ENCODE data around the gene ELAC2. TPM values are rescaled to one million over a fixed set of nuclear protein-coding genes. Genes with fewer than 3 reads are reported as not detected.

The ELAC2 gene
- total RNA-seq, 1 donor from 2014 or later: 43.1 TPM

DNA sequence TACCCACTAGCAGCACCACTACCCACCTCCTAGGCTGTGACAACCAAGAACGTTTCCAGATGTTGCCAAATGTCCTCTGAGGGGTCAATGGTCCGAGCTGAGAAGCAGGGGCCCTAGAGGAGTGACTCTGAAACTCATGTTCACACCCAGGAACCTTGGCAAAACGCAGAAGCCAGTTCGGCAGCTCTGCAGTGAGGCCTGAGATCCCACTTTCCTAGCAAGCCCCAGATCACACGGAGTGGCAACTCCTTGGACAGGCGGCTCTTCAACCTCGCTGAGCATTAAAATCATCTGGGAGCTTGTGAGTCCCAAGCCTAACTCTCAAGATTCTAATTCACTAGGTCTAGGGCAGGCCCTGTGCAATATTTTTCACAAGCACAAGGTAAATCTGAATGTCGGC lies 17.3 kb downstream of the ELAC2 start:
- Mint-ChIP-seq H3K4me1 (ENCODE audit: low read depth) (no peaks in the 10 kb centered on the region), H3K36me3 (ENCODE audit: low read depth) (peaks cover 26% of the 10 kb centered on the region), H3K27me3 (ENCODE audit: low read depth) (no peaks in the 10 kb centered on the region), H3K9me3 (ENCODE audit: low read depth) (no peaks in the 10 kb centered on the region), H3K4me3 (ENCODE audit: unreplicated experiment) (no peak overlapping the region), H3K27ac (ENCODE audit: unreplicated experiment) (no peak overlapping the region)
- no peak for DNase-seq (ENCODE audit: low spot score)
- TF ChIP-seq, protein P1, sequence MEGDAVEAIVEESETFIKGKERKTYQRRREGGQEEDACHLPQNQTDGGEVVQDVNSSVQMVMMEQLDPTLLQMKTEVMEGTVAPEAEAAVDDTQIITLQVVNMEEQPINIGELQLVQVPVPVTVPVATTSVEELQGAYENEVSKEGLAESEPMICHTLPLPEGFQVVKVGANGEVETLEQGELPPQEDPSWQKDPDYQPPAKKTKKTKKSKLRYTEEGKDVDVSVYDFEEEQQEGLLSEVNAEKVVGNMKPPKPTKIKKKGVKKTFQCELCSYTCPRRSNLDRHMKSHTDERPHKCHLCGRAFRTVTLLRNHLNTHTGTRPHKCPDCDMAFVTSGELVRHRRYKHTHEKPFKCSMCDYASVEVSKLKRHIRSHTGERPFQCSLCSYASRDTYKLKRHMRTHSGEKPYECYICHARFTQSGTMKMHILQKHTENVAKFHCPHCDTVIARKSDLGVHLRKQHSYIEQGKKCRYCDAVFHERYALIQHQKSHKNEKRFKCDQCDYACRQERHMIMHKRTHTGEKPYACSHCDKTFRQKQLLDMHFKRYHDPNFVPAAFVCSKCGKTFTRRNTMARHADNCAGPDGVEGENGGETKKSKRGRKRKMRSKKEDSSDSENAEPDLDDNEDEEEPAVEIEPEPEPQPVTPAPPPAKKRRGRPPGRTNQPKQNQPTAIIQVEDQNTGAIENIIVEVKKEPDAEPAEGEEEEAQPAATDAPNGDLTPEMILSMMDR (IDR thresholded peaks at IDR 0.05): no peak

DNA sequence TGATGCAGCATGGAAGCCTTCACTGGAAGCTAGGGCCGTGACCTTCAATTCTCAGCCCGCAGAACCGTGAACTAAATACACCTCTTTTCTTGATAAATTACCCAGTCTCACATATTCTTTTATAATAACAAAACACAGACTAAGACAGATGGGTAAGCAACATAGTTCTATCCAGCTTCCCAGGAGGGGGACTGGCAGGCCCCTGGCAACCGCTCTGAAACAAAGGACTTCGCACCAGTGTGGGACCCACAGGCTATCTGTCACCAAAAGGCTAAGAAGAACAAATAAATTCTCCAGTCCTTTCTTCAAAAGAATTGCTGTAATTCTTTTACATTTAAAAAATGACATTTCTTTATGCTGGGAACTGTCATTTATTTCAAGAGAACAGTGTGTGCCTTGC lies 19.0 kb downstream of the ELAC2 start:
- Mint-ChIP-seq H3K27me3 (ENCODE audit: low read depth) (no peaks in the 10 kb centered on the region), H3K4me1 (ENCODE audit: low read depth) (no peaks in the 10 kb centered on the region), H3K27ac (ENCODE audit: unreplicated experiment) (no peak overlapping the region), H3K36me3 (ENCODE audit: low read depth) (peaks cover 38% of the 10 kb centered on the region), H3K4me3 (ENCODE audit: unreplicated experiment) (no peak overlapping the region), H3K9me3 (ENCODE audit: low read depth) (no peaks in the 10 kb centered on the region)
- TF ChIP-seq, protein P1 (IDR thresholded peaks at IDR 0.05): no peak
- DNase-seq (ENCODE audit: low spot score): no peak

DNA sequence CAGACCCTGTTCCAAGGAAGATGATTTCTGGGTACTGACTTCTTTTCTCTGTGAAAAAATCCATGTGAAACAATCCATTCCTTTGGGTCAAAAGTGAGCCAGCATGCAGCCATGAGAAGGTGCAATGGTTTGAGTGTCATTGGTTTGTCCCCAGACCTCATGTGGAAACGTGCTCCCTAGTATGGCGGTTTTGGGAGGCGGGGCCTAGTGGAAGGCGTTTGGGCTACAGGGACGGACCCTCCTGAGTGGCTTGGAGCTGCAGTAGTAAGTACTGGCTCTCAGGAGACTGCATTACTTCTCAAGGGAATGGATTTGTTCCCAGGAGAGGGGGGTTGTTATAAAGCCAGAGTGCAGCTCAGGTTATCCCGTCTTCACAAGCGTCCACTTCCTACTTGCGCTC lies 19.4 kb downstream of the ELAC2 start:
- no peaks in the 10 kb centered on the region for H3K4me1 Mint-ChIP-seq (ENCODE audit: low read depth)
- TF ChIP-seq, protein P1 (IDR thresholded peaks at IDR 0.05): no peak
- DNase-seq (ENCODE audit: low spot score): no peak
- no peak overlapping the region for H3K27ac Mint-ChIP-seq (ENCODE audit: unreplicated experiment)
- H3K9me3 Mint-ChIP-seq (ENCODE audit: low read depth): no peaks in the 10 kb centered on the region
- H3K36me3 Mint-ChIP-seq (ENCODE audit: low read depth): peaks cover 37% of the 10 kb centered on the region
- no peaks in the 10 kb centered on the region for H3K27me3 Mint-ChIP-seq (ENCODE audit: low read depth)
- no peak overlapping the region for H3K4me3 Mint-ChIP-seq (ENCODE audit: unreplicated experiment)

DNA sequence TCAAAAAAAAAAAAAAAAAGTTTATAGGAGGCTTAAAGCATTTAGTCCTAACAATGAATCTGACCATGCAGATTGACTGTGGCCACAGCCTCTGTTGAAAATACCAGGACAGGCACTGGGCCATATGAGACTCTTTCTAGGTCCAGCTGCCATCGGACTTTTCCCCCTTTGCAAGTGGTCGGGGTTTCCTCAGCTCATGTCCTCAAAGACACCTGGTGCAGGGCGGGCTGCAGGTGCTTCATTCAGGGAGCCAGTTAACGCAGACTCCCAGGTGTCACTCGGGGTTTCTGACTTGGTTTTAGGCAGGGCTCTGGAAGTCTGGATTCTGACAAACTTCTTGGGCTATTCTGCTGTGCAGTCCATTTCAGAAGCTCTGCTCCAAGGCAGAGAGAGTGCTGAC lies 20.9 kb downstream of the ELAC2 start:
- Mint-ChIP-seq H3K27me3 (ENCODE audit: low read depth) (no peaks in the 10 kb centered on the region), H3K4me1 (ENCODE audit: low read depth) (no peaks in the 10 kb centered on the region), H3K9me3 (ENCODE audit: low read depth) (no peaks in the 10 kb centered on the region), H3K4me3 (ENCODE audit: unreplicated experiment) (no peak overlapping the region), H3K27ac (ENCODE audit: unreplicated experiment) (no peak overlapping the region), H3K36me3 (ENCODE audit: low read depth) (peaks cover 42% of the 10 kb centered on the region)
- no peak for DNase-seq (ENCODE audit: low spot score)
- TF ChIP-seq, protein P1 (IDR thresholded peaks at IDR 0.05): no peak

DNA sequence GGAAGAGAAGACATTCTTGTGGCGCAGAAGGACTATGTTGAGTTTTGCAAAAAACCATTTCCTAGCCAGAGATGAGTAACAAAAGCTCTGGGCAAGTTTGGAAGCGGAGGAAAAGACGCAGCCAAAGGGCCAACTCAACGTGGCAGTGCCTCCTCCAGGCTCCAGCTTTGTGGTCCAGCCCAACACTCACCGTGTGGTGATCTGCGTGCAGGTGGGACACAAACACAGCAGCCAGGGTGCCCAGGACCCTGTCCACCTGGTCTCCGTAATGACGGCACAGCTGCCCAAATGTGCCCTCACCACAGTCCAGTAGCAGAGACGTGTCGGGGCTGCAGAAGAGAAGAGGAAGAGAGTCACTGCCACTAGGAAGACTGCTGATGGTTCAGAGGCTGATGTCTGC lies 21.5 kb downstream of the ELAC2 start:
- Mint-ChIP-seq H3K4me1 (ENCODE audit: low read depth) (no peaks in the 10 kb centered on the region), H3K27me3 (ENCODE audit: low read depth) (no peaks in the 10 kb centered on the region), H3K9me3 (ENCODE audit: low read depth) (no peaks in the 10 kb centered on the region), H3K4me3 (ENCODE audit: unreplicated experiment) (no peak overlapping the region), H3K36me3 (ENCODE audit: low read depth) (peaks cover 47% of the 10 kb centered on the region), H3K27ac (ENCODE audit: unreplicated experiment) (no peak overlapping the region)
- TF ChIP-seq, protein P1 (IDR thresholded peaks at IDR 0.05): no peak
- DNase-seq (ENCODE audit: low spot score): no peak

Data from chondrocyte (in vitro differentiated cells).